ENCODE measurements around the gene SULT1C2. TPM values are rescaled to one million over a fixed set of nuclear protein-coding genes. Genes with fewer than 3 reads are reported as not detected.

Gene SULT1C2
- total RNA-seq, 1 experiment from 2014 or later, result 1.6 TPM

GRCh38 chr2:108279468-108279867 is 9.2 kb upstream of the SULT1C2 start:
- Histone ChIP-seq H2BK12ac (ENCODE audit: insufficient read length, low read depth, low read length) (no peak overlapping the region), H2AK5ac (ENCODE audit: insufficient read length, low read length) (no peak overlapping the region), H3K27me3 (ENCODE audit: insufficient read depth, low read length) (no peaks in the 10 kb centered on the region), H4K5ac (ENCODE audit: insufficient read length, low read depth, low read length) (no peak overlapping the region), H3K9ac (ENCODE audit: extremely low read depth, insufficient read length, low read length) (no peak overlapping the region), H3K4ac (ENCODE audit: low read depth, low read length) (no peak overlapping the region), H4K20me1 (ENCODE audit: control insufficient read depth, insufficient read depth, insufficient read length) (no peaks in the 10 kb centered on the region), H2BK120ac (ENCODE audit: low read depth, low read length, poor library complexity, severe bottlenecking) (no peak overlapping the region), H2AFZ (ENCODE audit: low read length) (no peak overlapping the region), H4K8ac (replicated peaks; ENCODE audit: insufficient read length, low read depth, low read length) (no peak overlapping the region), H2BK20ac (ENCODE audit: low read depth, low read length, poor library complexity, severe bottlenecking) (no peak overlapping the region), H3K4me1 (ENCODE audit: insufficient read depth, low read length) (no peaks in the 10 kb centered on the region; the same call in 1 of the 2 replicates), H3K9me3 (ENCODE audit: control insufficient read depth, low read depth, low read length) (no peaks in the 10 kb centered on the region), H3K79me2 (ENCODE audit: insufficient read depth, low read length) (no peaks in the 10 kb centered on the region), H3T11ph (ENCODE audit: low read length) (no peak overlapping the region), H2BK5ac (ENCODE audit: insufficient read length, low read length) (no peak overlapping the region), H3K56ac (ENCODE audit: insufficient read length, low read depth, low read length) (no peak overlapping the region), H3K23ac (ENCODE audit: insufficient read length, low read depth, low read length) (no peak overlapping the region), H3K79me1 (ENCODE audit: insufficient read depth, low read depth, low read length, poor library complexity, severe bottlenecking) (no peaks in the 10 kb centered on the region), H3K27ac (ENCODE audit: insufficient read length, low read depth, low read length) (no peak overlapping the region), H4K91ac (ENCODE audit: insufficient read length, low read depth, low read length) (no peak overlapping the region), H3K14ac (ENCODE audit: insufficient read depth, low read length) (no peak overlapping the region), H3K23me2 (ENCODE audit: insufficient read length, low read depth, low read length, poor library complexity, severe bottlenecking) (no peaks in the 10 kb centered on the region), H2BK15ac (ENCODE audit: low read depth, low read length) (no peak overlapping the region), H3K4me2 (ENCODE audit: insufficient read depth, insufficient read length, low read length) (no peak overlapping the region), H3K18ac (ENCODE audit: insufficient read length, low read depth, low read length) (no peak overlapping the region)
- DNase-seq, result no peak
- H3K4me3 Mint-ChIP-seq, result no peak overlapping the region
- WGBS (ENCODE audit: extremely low coverage, insufficient read length, low lambda C conversion rate), result no CpG with 5 or more reads among the region's 5 CpGs
- no peaks in the 10 kb centered on the region for H3K36me3 Mint-ChIP-seq (ENCODE audit: insufficient read depth in 1 of 3, low read depth in 3 of 3)
- no peaks in the 10 kb centered on the region for H3K4me1 Mint-ChIP-seq
- no peaks in the 10 kb centered on the region; the same call in 1 of the 2 replicates for H3K27me3 Mint-ChIP-seq (ENCODE audit: low read depth)
- peaks cover 0 to 2% of the 10 kb centered on the region in 2 experiments; a peak in 2 of 5 replicates for H3K9me3 Mint-ChIP-seq
- TF ChIP-seq CTCF (conservative IDR thresholded peaks at IDR 0.05), result no peak
- H3K27ac Mint-ChIP-seq, result no peak overlapping the region

Data from H9 (cell line).